Activated CD4-positive, alpha-beta T cell treated with anti-CD3 and anti-CD28 coated beads, Interleukin-2, Interleukin-4, amounts not matched to agents 100 ng/mL and 50 ng/mL, durations not matched to agents 16 hours and 8 hours (primary cell): Measurements from ENCODE around the gene ARAP3.
A peak's percentile ranks its signal among the peaks of the same experiment; 100 is the strongest.
"Not testable (repeated sequence)": the region's sequence is repeated elsewhere in the genome, so short reads cannot be mapped to it uniquely, and the experiment has no call there.

Source experiments
- DNase-seq: peaks from one replicate; pipeline ENCODE4 v3.0.0-alpha.2; 2020; ENCODE audit warnings: low spot score

The ARAP3 gene

DNA sequence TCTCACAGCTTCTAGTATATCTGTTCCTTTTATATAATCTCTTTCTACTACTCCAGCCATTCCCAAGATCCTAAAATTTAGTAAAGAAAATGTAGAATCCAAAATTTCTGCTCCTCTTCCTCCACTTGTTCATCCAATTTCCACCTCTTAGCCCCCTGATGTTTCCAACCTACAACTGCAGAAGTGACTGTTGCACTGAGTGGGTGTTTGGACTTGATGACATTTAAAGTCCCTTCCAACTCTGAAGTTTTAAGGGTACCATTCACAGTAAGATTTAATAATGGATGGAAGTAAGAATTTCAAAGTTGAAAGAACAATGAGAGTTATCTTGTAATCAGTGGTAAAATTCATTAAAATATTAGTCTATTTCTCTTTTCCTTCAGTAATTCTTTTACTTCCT is 68.7 kb downstream of the ARAP3 start:
- DNase-seq: no peak

GRCh38 chr5:141611289-141611688 is 70.7 kb downstream of the ARAP3 start:
- DNase-seq: no peak

GRCh38 chr5:141609921-141610320 is 72.1 kb downstream of the ARAP3 start:
- not testable (repeated sequence) for DNase-seq

- no peak for DNase-seq
Observed at GRCh38 chr5:141609044-141609443, 73.0 kb downstream of the ARAP3 start.

DNA sequence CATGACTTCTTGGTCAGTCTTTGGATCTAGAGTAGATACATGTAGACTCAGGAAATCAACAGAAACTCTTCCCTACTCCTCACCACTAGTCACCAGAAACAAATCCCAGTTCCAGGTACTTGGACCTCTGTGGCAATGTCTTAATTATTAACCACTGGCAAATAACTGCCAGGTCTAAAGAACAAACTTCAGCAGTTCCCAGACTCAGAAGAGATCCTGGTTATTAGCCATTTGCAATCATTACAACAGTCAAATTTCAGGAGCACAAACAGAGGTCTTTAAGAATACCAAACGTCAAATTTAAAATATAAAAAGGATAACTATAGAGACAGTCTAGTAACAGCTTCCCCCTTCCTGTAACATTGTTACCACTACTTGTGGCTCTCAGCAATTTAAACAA is 73.5 kb downstream of the ARAP3 start:
- DNase-seq: no peak

GRCh38 chr5:141608046-141608445 is 74.0 kb downstream of the ARAP3 start:
- DNase-seq: no peak

DNA sequence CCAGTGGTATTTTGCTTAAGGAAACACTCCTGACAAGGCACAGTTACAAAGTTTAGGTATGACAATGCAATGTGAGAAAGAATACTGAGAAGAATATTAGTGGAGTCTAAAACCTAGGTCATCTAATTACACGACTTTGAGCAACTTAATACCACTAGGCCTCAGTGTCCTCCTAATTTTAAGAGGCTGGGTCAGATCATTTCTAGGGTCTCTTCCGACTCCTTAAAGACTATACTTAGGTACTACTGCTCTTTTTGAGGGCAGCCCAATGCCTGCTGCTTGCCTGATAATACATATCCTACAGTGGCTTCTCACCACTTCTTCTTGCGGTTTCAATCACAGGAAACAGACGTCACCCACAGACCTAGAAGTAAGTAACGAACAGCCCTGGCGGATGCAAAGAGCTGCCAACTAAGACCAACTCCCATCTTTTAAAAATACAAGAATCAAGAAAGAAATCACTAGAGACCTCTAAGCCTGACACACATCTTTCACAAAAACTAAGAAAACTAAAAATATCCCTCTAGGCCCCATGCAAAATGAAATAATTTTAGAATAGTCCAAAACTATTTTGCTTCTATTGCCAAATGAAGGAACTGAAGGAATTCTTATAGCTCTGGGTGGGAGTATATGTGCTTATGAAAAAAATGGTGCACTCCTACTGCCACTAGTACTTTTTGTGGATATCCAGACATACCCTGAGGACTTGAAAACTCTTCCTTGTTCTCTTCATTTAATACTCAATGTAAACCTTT is 76.3 kb downstream of the ARAP3 start:
- peak; percentile 90 for DNase-seq

- peak; percentile 50 for DNase-seq
Observed at GRCh38 chr5:141603923-141604717, 77.9 kb downstream of the ARAP3 start.
